ENCODE data around the gene PTGR1.

DNA sequence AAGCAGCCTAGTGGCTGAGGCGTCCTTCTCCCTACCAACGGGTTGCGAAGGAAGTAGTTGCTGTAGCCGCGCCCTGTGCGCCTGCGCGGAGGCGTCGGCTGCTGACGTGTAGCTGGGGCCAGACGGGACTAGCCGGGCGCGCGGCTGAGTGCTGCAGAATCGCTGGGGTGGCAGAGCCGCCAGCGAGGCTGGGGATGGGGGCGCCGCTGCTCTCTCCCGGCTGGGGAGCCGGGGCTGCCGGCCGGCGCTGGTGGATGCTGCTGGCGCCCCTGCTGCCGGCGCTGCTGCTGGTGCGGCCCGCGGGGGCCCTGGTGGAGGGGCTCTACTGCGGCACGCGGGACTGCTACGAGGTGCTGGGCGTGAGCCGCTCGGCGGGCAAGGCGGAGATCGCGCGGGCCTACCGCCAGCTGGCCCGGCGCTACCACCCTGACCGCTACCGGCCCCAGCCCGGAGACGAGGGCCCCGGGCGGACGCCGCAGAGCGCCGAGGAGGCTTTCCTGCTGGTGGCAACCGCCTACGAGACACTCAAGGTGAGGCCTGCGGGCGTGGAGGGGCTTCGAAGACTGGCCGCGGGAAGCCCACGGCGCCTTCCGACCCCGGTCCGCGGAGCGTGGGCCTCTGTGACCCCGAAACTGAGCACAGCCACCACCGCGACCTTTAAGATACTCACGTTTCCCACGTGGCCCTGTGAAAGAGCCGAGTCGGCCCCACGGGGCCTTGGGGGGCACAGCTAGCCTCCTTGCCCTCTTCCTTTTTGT, 31.9 kb upstream of the PTGR1 start, which contains the start of gene DNAJC25:
- TF ChIP-seq, protein P1, sequence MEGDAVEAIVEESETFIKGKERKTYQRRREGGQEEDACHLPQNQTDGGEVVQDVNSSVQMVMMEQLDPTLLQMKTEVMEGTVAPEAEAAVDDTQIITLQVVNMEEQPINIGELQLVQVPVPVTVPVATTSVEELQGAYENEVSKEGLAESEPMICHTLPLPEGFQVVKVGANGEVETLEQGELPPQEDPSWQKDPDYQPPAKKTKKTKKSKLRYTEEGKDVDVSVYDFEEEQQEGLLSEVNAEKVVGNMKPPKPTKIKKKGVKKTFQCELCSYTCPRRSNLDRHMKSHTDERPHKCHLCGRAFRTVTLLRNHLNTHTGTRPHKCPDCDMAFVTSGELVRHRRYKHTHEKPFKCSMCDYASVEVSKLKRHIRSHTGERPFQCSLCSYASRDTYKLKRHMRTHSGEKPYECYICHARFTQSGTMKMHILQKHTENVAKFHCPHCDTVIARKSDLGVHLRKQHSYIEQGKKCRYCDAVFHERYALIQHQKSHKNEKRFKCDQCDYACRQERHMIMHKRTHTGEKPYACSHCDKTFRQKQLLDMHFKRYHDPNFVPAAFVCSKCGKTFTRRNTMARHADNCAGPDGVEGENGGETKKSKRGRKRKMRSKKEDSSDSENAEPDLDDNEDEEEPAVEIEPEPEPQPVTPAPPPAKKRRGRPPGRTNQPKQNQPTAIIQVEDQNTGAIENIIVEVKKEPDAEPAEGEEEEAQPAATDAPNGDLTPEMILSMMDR (conservative IDR thresholded peaks at IDR 0.05 in 1 of 2, IDR thresholded peaks at IDR 0.05 in 1 of 2; ENCODE audit: extremely low read depth in 1 of 2, insufficient read depth in 1 of 2, low read depth in 1 of 2, low read length in 2 of 2), result no peak
- no peak for TF ChIP-seq EZH2 (IDR thresholded peaks at IDR 0.05; ENCODE audit: borderline replicate concordance, low read length)
